Central memory CD8-positive, alpha-beta T cell (primary cell): ENCODE results near the gene SLC26A11.

Experiments used
- ATAC-seq: fragments of 150-1000 bp; cut with Tn5 transposase; replicated peaks from 2 replicates; pipeline ENCODE4 v1.10.0; 2022; ENCODE audit warnings: mild to moderate bottlenecking, moderate FRiP score, moderate number of reproducible peaks; ENCODE audit not compliant: poor library complexity, severe bottlenecking; ENCODE audit errors: extremely low read depth
- DNase-seq, 2 donors: peaks; one replicate each; pipeline ENCODE4 v3.0.0; 2021; ENCODE audit warnings: low spot score in 2 of 2
- H3K27ac Mint-ChIP-seq: one replicate; pipeline ENCODE4 v1.8.0; 2022; ENCODE audit warnings: low read depth, mild to moderate bottlenecking, moderate library complexity, mixed read lengths
- H3K27me3 Mint-ChIP-seq: one replicate; pipeline ENCODE4 v1.8.0; 2022; ENCODE audit warnings: mixed read lengths
- H3K36me3 Mint-ChIP-seq: one replicate; pipeline ENCODE4 v1.8.0; 2022; ENCODE audit warnings: mild to moderate bottlenecking, moderate library complexity, mixed read lengths; ENCODE audit not compliant: insufficient read depth
- H3K4me1 Mint-ChIP-seq: one replicate; pipeline ENCODE4 v1.8.0; 2022; ENCODE audit warnings: mixed read lengths
- H3K4me3 Mint-ChIP-seq: one replicate; pipeline ENCODE4 v1.8.0; 2022; ENCODE audit warnings: mild to moderate bottlenecking, moderate library complexity, mixed read lengths
- H3K9me3 Mint-ChIP-seq: one replicate; pipeline ENCODE4 v1.8.0; 2022; ENCODE audit warnings: mixed read lengths

Gene SLC26A11

DNA sequence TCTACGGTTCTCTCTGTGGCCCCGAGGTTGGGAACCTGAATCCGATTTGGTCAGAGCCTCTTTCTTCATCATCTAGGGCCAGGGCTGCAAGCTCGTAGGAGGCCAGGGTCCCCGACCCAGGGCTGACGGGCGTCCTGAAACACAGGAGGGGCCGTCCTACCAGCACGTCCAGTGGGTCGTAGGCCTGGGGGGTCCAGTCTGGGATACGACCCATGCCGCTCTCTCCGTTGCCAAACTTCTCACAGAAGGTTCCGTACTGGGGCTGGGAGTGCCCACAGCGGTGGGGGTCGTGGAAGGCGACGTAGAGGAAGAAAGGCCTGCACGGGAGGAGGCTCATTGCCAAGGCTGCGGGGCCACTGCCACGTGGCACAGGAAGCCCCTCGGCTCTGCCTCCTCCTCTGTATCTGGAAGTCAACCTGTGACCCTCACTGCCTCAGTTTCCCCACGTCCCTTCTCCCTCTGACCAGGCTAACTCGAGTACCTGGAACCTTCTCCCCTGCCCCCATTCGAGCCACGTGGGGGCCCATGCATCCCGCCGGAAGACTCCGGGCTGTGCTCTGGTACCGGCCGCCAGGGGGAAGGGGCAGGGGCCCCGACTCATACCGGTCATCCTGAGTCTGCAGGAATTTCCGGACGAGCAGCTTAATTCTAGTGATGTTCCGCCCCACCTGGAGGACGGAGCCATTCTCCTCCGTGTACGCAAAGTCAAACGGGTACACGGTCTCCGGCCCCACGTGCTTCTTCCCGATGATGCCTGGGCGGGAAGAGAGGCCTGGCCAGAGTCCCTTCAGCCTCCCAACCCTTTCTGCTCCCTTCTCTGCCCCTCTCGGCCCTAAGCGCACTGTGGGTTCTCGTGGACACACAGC lies 6.0 kb upstream of the SLC26A11 start:
- ATAC-seq (no peak), DNase-seq (no peak)
- peaks cover 24% of the 10 kb centered on the region for H3K36me3 Mint-ChIP-seq
- H3K9me3 Mint-ChIP-seq: no peaks in the 10 kb centered on the region
- H3K27me3 Mint-ChIP-seq: no peaks in the 10 kb centered on the region
- H3K27ac Mint-ChIP-seq: no peak overlapping the region
- peaks cover 24% of the 10 kb centered on the region for H3K4me1 Mint-ChIP-seq
- H3K4me3 Mint-ChIP-seq: no peak overlapping the region

DNA sequence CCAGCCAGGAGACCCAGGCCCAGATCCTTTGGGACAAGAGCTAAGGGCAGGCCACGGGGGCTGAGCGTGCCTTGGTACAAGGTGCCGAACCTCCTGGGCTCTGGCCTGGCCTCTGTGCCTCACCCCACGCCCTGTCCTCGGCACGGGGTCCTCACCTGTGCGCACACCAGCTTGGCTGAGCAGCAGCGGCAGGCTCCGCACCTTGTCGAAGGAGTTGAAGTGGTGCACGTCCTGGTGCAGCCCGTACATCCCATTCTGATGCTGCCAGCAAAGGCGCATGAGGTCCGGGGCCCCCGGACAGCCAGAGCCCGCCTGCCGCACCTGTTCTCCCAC lies 5.4 kb upstream of the SLC26A11 start:
- H3K27me3 Mint-ChIP-seq: no peaks in the 10 kb centered on the region
- no peak for ATAC-seq
- peaks cover 30% of the 10 kb centered on the region for H3K4me1 Mint-ChIP-seq
- no peak for DNase-seq
- peaks cover 25% of the 10 kb centered on the region for H3K36me3 Mint-ChIP-seq
- H3K9me3 Mint-ChIP-seq: no peaks in the 10 kb centered on the region
- no peak overlapping the region for H3K4me3 Mint-ChIP-seq
- no peak overlapping the region for H3K27ac Mint-ChIP-seq

DNA sequence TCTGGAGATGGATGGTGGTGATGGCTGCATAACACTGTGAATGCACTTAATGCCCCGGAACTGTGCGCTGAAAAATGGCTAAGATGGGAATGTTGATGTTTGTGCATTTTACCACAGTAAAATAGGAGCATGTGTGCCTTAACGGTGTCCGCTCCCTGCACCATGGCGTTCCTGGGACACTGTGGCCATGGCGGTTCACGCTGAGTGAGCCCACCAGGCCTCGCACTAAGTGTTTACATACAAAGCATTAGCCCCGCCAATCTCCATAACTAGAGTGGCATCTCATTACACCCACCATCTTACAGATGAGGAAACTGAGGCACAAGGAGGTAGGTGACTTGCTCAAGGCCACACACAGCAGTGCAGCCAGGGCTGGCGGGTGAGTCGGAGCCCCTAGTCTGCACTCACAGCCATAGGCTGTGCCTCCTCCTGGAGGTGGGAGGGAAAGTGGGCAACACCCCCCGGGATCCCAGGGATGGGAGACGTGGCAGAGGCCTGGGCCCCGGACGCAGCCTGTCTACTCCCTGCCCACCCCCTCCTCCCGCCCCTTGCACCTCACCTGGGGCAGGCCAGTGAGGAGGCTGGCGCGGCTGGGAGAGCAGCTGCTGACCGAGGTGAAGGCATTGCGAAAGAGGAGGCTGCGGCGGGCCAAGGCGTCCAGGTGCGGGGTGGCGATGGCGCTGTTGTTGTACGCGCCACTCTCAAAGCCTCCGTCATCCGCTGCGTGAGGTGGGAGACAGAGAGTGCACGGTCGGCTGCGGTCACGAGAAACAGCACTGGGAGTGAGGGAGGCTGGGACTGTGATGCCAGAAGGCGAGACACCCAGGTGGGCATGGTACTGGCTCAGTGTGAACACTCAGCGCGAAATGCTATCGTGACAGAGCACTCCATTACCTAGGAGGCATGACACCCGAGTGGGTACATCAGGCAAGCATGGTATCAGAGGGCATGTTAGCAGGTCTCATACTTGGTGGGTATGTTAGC lies 3.5 kb upstream of the SLC26A11 start:
- Mint-ChIP-seq H3K27ac (peak overlapping the region; percentile 75), H3K9me3 (no peaks in the 10 kb centered on the region), H3K4me3 (peak overlapping the region; percentile 10), H3K27me3 (no peaks in the 10 kb centered on the region), H3K36me3 (peaks cover 14% of the 10 kb centered on the region), H3K4me1 (peaks cover 32% of the 10 kb centered on the region)
- ATAC-seq: no peak
- no peak for DNase-seq

- Mint-ChIP-seq H3K9me3 (no peaks in the 10 kb centered on the region), H3K4me3 (peak overlapping the region; percentile 90), H3K27me3 (no peaks in the 10 kb centered on the region), H3K27ac (peak overlapping the region; percentile 75), H3K4me1 (peaks cover 36% of the 10 kb centered on the region), H3K36me3 (peaks cover 14% of the 10 kb centered on the region)
- ATAC-seq: no peak
- no peak for DNase-seq
These were observed 2.4 kb upstream of the SLC26A11 start for GRCh38 chr17:80217703-80218362.

GRCh38 chr17:80218391-80218790 lies 1.8 kb upstream of the SLC26A11 start:
- peaks cover 14% of the 10 kb centered on the region for H3K36me3 Mint-ChIP-seq
- no peaks in the 10 kb centered on the region for H3K27me3 Mint-ChIP-seq
- peak overlapping the region; percentile 98 for H3K27ac Mint-ChIP-seq
- ATAC-seq: no peak
- H3K9me3 Mint-ChIP-seq: no peaks in the 10 kb centered on the region
- peak overlapping the region; percentile 90 for H3K4me3 Mint-ChIP-seq
- DNase-seq: no peak
- H3K4me1 Mint-ChIP-seq: peaks cover 42% of the 10 kb centered on the region

- DNase-seq (peak; percentile 92 to 93), ATAC-seq (peak; percentile 95)
- peaks cover 14% of the 10 kb centered on the region for H3K36me3 Mint-ChIP-seq
- peak overlapping the region; percentile 90 for H3K4me3 Mint-ChIP-seq
- no peaks in the 10 kb centered on the region for H3K9me3 Mint-ChIP-seq
- H3K4me1 Mint-ChIP-seq: peaks cover 48% of the 10 kb centered on the region
- peak overlapping the region; percentile 98 for H3K27ac Mint-ChIP-seq
- no peaks in the 10 kb centered on the region for H3K27me3 Mint-ChIP-seq
These were observed 1.0 kb upstream of the SLC26A11 start for GRCh38 chr17:80219013-80219762.

DNA sequence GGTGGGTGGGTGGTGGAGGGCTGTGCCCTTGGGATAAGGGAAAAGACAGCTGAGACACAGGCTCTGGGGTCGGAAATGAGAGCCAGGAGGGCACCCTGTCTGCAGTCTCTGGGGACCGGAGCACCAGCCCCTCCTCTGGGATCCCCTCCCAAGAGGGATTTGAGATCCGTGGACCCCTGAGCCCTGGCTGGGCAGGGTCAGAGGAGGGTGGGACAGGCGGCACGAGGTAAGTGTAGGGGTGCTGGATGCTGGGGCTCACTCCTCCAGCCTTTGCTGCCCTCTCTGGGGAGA lies 519 bp upstream of the SLC26A11 start:
- H3K4me3 Mint-ChIP-seq: peak overlapping the region; percentile 90
- ATAC-seq (peak; percentile 2), DNase-seq (no peak)
- H3K4me1 Mint-ChIP-seq: peaks cover 50% of the 10 kb centered on the region
- no peaks in the 10 kb centered on the region for H3K9me3 Mint-ChIP-seq
- peak overlapping the region; percentile 98 for H3K27ac Mint-ChIP-seq
- peaks cover 14% of the 10 kb centered on the region for H3K36me3 Mint-ChIP-seq
- no peaks in the 10 kb centered on the region for H3K27me3 Mint-ChIP-seq

- H3K36me3 Mint-ChIP-seq: peaks cover 14% of the 10 kb centered on the region
- ATAC-seq: no peak
- no peak for DNase-seq
These were observed 549 bp downstream of the SLC26A11 start for GRCh38 chr17:80220736-80221215.

GRCh38 chr17:80221351-80222105 lies 1.3 kb downstream of the SLC26A11 start:
- peak overlapping the region; percentile 75 for H3K27ac Mint-ChIP-seq
- peaks cover 49% of the 10 kb centered on the region for H3K4me1 Mint-ChIP-seq
- H3K36me3 Mint-ChIP-seq: peaks cover 8% of the 10 kb centered on the region
- ATAC-seq: no peak
- peak overlapping the region; percentile 75 for H3K4me3 Mint-ChIP-seq
- H3K9me3 Mint-ChIP-seq: no peaks in the 10 kb centered on the region
- no peak for DNase-seq
- H3K27me3 Mint-ChIP-seq: no peaks in the 10 kb centered on the region

More at GRCh38 chr17:80220736-80221215, 549 bp downstream of the SLC26A11 start:
- peaks cover 50% of the 10 kb centered on the region for H3K4me1 Mint-ChIP-seq
- peak overlapping the region; percentile 75 for H3K27ac Mint-ChIP-seq
- H3K4me3 Mint-ChIP-seq: peak overlapping the region; percentile 75
- no peaks in the 10 kb centered on the region for H3K9me3 Mint-ChIP-seq
- no peaks in the 10 kb centered on the region for H3K27me3 Mint-ChIP-seq

GRCh38 chr17:80222376-80223141 lies 2.3 kb downstream of the SLC26A11 start:
- Mint-ChIP-seq H3K4me3 (peak overlapping the region; percentile 44), H3K9me3 (no peaks in the 10 kb centered on the region), H3K36me3 (peaks cover 8% of the 10 kb centered on the region), H3K27ac (no peak overlapping the region), H3K4me1 (peaks cover 42% of the 10 kb centered on the region), H3K27me3 (no peaks in the 10 kb centered on the region)
- DNase-seq: no peak
- no peak for ATAC-seq
